Stimulated activated CD8-positive, alpha-beta memory T cell treated with anti-CD3 and anti-CD28 coated beads, Interleukin-15, amount 100 ng/mL, for 4 hours (primary cell): ENCODE measurements around the gene MYNN.

Experiments used
- DNase-seq, 2 donors: peaks; one replicate each; pipeline ENCODE4 v3.0.0-alpha.2; 2020; ENCODE audit warnings: low read depth in 2 of 2

Gene MYNN

GRCh38 chr3:169827712-169828111, 54.5 kb downstream of the MYNN start:
- no peak for DNase-seq

GRCh38 chr3:169835533-169835932, 62.3 kb downstream of the MYNN start:
- DNase-seq, result no peak

GRCh38 chr3:169836078-169836941, 63.1 kb downstream of the MYNN start:
- DNase-seq, result no peak

GRCh38 chr3:169836942-169837275, 63.7 kb downstream of the MYNN start:
- no peak for DNase-seq

- no peak for DNase-seq
These were observed 65.4 kb downstream of the MYNN start for GRCh38 chr3:169838511-169839030.
